Mesodermal cell (in vitro differentiated cells): ENCODE measurements around the gene DNAH1. TPM values are rescaled to one million over a fixed set of nuclear protein-coding genes. Genes with fewer than 3 reads are reported as not detected.
"Not testable (repeated sequence)": the region's sequence is repeated elsewhere in the genome, so short reads cannot be mapped to it uniquely, and the experiment has no call there.

ENCODE experiments used
- H3K27ac ChIP-seq: 2 replicates; pipeline ENCODE4 v1.7.0; 2013; ENCODE audit warnings: mild to moderate bottlenecking, low read depth, low read length, moderate library complexity; ENCODE audit not compliant: severe bottlenecking
- H3K36me3 ChIP-seq: 2 replicates; pipeline ENCODE4 v1.7.1; 2013; ENCODE audit warnings: mild to moderate bottlenecking, low read length, moderate library complexity; ENCODE audit not compliant: control insufficient read depth, insufficient read depth
- H3K4me1 ChIP-seq: one replicate; pipeline ENCODE4 v1.7.1; 2013; ENCODE audit warnings: mild to moderate bottlenecking, low read length; ENCODE audit not compliant: insufficient read depth, control insufficient read depth, poor library complexity, severe bottlenecking
- H3K4me3 ChIP-seq: 2 replicates; pipeline ENCODE4 v1.7.0; 2013; ENCODE audit warnings: low read length, control low read depth, mild to moderate bottlenecking; ENCODE audit not compliant: insufficient read depth, poor library complexity, severe bottlenecking; ENCODE audit errors: extremely low read depth
- H3K9me3 ChIP-seq: 2 replicates; pipeline ENCODE4 v1.7.1; 2013; ENCODE audit warnings: mild to moderate bottlenecking, low read length, moderate library complexity; ENCODE audit not compliant: control insufficient read depth
- WGBS, 2 experiments: methylation state at CpG; one replicate each; pipeline ENCODE4 v1.1.5; 2013; ENCODE audit warnings: missing lambda C conversion rate in 2 of 2; ENCODE audit not compliant: insufficient coverage in 2 of 2; 5-methylcytosine and 5-hydroxymethylcytosine counted together
- polyA plus RNA-seq, 2 experiments: library from polyadenylated mRNA; stranded (reverse); fragments of 50-300 nt; gene quantifications; one replicate each; pipeline ENCODE4 v1.2.3, GENCODE V29; 2013

The DNAH1 gene
- 1.9 TPM for polyA plus RNA-seq (2013, experiment 1 of 2)
- polyA plus RNA-seq (2013, experiment 2 of 2) = 1.6 TPM

DNA sequence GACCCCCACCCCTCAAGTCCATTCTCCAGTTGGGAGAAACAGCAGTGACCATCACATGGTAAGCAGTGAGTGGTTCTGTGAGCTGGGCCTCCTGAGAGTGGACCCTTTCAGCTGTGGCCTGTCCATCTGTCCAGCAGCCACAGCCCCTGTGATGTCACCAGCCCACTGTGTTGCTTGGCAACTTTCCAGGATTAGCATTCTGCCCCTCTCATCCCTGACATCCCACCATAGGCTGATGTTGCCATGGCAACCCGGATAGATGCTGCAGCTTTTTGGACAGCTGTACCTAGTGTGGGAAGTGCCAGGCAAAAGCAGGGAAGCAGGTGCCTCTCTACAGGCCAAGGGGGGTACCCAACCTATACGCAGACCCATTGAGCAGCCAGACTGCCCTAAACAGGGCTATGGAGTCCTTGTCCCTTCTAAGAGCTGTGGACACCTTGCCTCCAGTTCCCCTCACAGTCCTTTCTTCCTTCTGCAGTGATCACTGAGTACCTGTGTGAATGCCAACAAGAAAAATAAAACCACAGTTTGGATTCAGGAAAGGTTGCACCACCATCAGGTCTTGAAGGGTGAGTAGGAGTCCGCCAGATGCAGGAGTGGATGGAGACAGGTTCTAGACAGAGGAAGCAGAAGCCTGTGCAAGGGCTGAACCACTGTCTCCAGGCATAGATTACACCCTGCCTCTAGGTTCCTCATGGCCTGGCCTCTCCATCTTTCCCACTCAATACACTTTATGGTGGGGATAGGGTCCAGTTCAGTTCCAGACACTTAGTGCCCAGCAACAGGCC, at the start of gene DNAH1:
TSS of gene DNAH1 (plus strand) at position 343 of the 788 bp plus-strand sequence. CDS start 6,124 bp downstream, outside the sequence.
- H3K4me3 ChIP-seq = no peak within 1 kb of the TSS
- H3K27ac ChIP-seq = no peak within 1 kb of the TSS
- H3K9me3 ChIP-seq = no peaks in the 10 kb centered on the region
- peaks cover 16% of the 10 kb centered on the region for H3K4me1 ChIP-seq
- H3K36me3 ChIP-seq = no peaks in the 10 kb centered on the region
- WGBS, 2 experiments = 91 to 94% methylated on average over 2 to 3 of the region's 3 CpGs

- WGBS, 2 experiments = 96 to 100% methylated on average over 3 to 7 of the region's 7 CpGs
- Histone ChIP-seq H3K9me3 (no peaks in the 10 kb centered on the region), H3K4me1 (no peaks in the 10 kb centered on the region), H3K36me3 (peaks cover 95% of the 10 kb centered on the region), H3K27ac (no peak overlapping the region), H3K4me3 (no peak overlapping the region)
Measured at GRCh38 chr3:52268036-52268435, 48.1 kb upstream of the DNAH1 start.

GRCh38 chr3:52269776-52270175, 46.3 kb upstream of the DNAH1 start:
- no peak overlapping the region for H3K4me3 ChIP-seq
- no peak overlapping the region for H3K27ac ChIP-seq
- peaks cover 95% of the 10 kb centered on the region for H3K36me3 ChIP-seq
- WGBS, 2 experiments = 97 to 100% methylated on average over 1 to 3 of the region's 3 CpGs
- no peaks in the 10 kb centered on the region for H3K9me3 ChIP-seq
- H3K4me1 ChIP-seq = no peaks in the 10 kb centered on the region

- Histone ChIP-seq H3K9me3 (no peaks in the 10 kb centered on the region), H3K4me1 (no peaks in the 10 kb centered on the region), H3K4me3 (no peak overlapping the region), H3K36me3 (peaks cover 94% of the 10 kb centered on the region), H3K27ac (no peak overlapping the region)
- 94 to 95% methylated on average over 8 to 9 of the region's 9 CpGs for WGBS, 2 experiments
Measured at GRCh38 chr3:52270252-52270754, 45.8 kb upstream of the DNAH1 start.

DNA sequence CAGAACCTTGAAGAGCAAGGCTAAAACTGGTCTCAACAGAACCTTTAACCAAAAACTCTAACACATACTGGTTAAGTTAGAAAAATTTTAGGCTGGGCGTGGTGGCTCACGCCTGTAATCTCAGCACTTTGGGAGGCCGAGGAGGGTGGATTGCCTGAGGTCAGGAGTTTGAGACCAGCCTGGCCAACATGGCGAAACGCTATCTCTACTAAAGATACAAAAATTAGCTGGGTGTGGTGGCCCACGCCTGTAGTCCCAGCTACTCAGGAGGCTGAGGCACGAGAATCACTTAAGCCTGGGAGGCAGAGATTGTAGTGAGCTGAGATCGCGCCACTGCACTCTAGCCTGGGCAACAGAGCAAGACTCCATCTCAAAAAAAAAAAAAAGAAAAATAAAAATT, 43.9 kb upstream of the DNAH1 start:
- H3K4me3 ChIP-seq, H3K27ac ChIP-seq, H3K4me1 ChIP-seq, H3K9me3 ChIP-seq: not testable (repeated sequence)
- H3K36me3 ChIP-seq = peaks cover 84% of the 10 kb centered on the region
- WGBS, 2 experiments = 100% methylated on average over 1 to 4 of the region's 9 CpGs

DNA sequence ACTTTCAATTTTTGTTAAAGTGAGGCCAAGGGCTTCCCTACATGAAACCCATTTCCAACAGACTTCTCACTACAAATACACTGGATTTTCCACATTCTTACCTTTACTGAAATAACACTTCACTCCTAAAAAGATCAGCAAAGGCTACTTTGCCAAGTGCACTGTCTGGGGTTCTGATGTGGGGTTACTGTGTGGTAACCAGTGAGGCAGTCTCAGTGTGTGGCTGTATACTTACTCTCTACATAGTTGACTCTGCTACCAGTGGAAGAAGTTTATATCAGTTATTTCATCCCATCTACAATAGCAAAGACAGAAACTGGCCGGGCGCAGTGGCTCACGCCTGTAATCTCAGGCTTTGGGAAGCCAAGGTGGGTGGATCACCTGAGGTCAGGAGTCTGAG, 43.3 kb upstream of the DNAH1 start:
- Histone ChIP-seq H3K4me3 (no peak overlapping the region), H3K27ac (no peak overlapping the region), H3K4me1 (peaks cover 3% of the 10 kb centered on the region), H3K36me3 (peaks cover 77% of the 10 kb centered on the region), H3K9me3 (no peaks in the 10 kb centered on the region)
- WGBS, 2 experiments = no CpG with 5 or more reads among the region's 3 CpGs

GRCh38 chr3:52274781-52275180, 41.3 kb upstream of the DNAH1 start:
- H3K4me3 ChIP-seq, H3K9me3 ChIP-seq, H3K4me1 ChIP-seq, H3K27ac ChIP-seq: not testable (repeated sequence)
- 91 to 98% methylated on average over 9 to 13 of the region's 18 CpGs for WGBS, 2 experiments
- H3K36me3 ChIP-seq = peaks cover 57% of the 10 kb centered on the region

- Histone ChIP-seq H3K4me1 (peaks cover 12% of the 10 kb centered on the region), H3K36me3 (peaks cover 35% of the 10 kb centered on the region), H3K4me3 (peak overlapping the region; percentile 93), H3K9me3 (no peaks in the 10 kb centered on the region), H3K27ac (peak overlapping the region; percentile 23)
- WGBS, 2 experiments = 2 to 6% methylated on average over 21 to 23 of the region's 28 CpGs
Measured at GRCh38 chr3:52277071-52277964, 38.8 kb upstream of the DNAH1 start.

DNA sequence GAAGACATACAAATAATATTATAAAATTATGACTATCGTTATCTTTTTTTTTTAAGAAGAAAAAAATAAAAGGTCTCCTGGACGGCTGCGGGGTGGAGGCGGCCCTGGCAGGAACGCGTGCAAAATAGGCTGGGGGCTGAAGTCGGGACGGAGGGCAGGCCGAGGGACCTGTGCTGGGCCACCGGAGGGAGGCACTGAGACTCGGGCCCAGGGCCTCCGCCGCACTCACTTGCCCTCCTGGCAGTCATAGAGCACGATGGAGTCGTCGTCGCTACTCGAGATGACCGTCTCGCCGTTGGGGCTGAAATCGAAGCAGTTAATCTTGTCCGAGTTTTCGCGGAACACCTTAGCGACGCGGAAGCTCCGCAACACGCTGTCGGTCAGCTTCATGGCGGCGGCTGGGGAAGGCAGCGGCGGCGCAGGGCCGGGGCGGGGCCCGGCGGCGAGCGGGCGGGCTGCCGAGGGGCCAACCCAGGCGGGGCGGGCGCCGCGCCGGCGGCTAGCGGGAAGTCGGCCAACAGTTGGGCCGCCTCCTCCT, 38.1 kb upstream of the DNAH1 start:
- H3K9me3 ChIP-seq = no peaks in the 10 kb centered on the region
- peaks cover 30% of the 10 kb centered on the region for H3K36me3 ChIP-seq
- H3K27ac ChIP-seq = peak overlapping the region; percentile 91
- H3K4me3 ChIP-seq = peak overlapping the region; percentile 93
- H3K4me1 ChIP-seq = peaks cover 13% of the 10 kb centered on the region
- WGBS, 2 experiments = 0% methylated on average over 49 to 53 of the region's 54 CpGs

DNA sequence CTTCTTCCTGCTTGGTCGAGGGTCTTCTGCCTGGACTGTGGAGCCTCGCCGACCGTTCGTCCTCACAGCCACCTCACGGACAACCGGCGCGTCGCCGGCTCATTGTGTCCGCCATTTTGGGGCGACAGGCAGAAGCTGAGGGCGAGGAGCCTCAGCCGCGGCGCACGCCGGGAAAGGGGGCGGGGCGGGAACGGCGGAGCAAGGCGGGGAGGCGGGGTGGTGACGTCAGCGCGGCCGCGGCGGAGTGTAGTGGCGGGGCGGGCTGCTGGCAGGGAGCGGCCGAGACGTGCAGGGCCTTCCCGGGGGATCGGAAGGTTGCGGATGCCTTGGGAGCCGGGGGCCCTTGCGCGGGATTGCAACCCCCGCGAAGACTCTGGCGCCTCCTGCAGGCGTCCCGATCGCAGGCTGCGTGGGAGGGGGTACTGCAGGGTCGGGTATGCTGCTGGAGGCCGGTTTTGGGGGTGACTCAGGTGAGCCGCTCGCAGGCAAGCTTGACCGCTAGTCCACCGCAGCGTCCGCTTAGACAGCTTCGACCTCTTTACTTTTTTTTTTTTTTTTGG, 37.5 kb upstream of the DNAH1 start, which contains the start of gene WDR82:
TSS of gene WDR82 (minus strand) at position 140 of the 560 bp plus-strand sequence. CDS start 288 bp downstream, outside the sequence.
- Histone ChIP-seq H3K4me1 (peaks cover 13% of the 10 kb centered on the region), H3K9me3 (no peaks in the 10 kb centered on the region), H3K27ac (peak within 1 kb of the TSS; percentile 91), H3K4me3 (peak within 1 kb of the TSS; percentile 93), H3K36me3 (peaks cover 24% of the 10 kb centered on the region)
- 1% methylated on average over 50 to 53 of the region's 58 CpGs for WGBS, 2 experiments
